IMR-90 (cell line): ENCODE results near the gene MBTPS1.

Source experiments
- CHD1 ChIP-seq: IDR thresholded peaks from 2 replicates; pipeline ENCODE4 v1.6.1; 2012; ENCODE audit warnings: low read depth, low read length, improper control_type of control experiment
- MAZ ChIP-seq: IDR thresholded peaks from 2 replicates; pipeline ENCODE4 v1.6.1; 2012; ENCODE audit warnings: low read depth, mild to moderate bottlenecking, low read length, improper control_type of control experiment, moderate library complexity, borderline replicate concordance
- NFE2L2 ChIP-seq: fragments of 150-350 bp; IDR thresholded peaks from 2 replicates; pipeline ENCODE4 v1.6.1; 2016; ENCODE audit warnings: low read depth, mild to moderate bottlenecking, low read length
- POLR2A ChIP-seq: IDR thresholded peaks from 2 replicates; pipeline ENCODE4 v1.6.1; 2012; ENCODE audit warnings: mild to moderate bottlenecking, low read depth, low read length
- RAD21 ChIP-seq: IDR thresholded peaks from 2 replicates; pipeline ENCODE4 v1.6.1; 2012; ENCODE audit warnings: low read length, improper control_type of control experiment
- TF ChIP-seq, protein P1 (sequence below): conservative IDR thresholded peaks from 2 replicates; pipeline ENCODE4 v1.5.1; 2012; ENCODE audit warnings: mild to moderate bottlenecking, low read depth, low read length, improper control_type of control experiment

DNA sequence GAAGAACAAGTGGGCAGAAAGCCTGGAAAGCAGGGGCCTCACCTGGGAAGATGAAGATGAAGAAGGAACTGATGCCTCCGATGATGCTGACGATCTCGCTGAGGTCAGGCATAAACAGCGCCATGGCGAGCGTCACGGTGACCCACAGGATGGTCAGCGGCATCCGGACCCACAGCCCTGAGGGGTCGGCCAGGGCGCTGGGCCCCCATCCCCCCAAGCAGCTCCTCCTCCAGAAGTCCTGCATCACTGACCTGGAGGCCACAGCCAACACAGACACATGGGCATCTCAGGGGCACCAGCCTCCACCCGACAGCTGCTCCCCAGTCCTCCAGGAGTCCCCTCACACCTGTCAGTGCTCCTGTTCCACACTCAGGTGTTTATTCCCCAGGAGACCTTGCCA, 100.3 kb downstream of the MBTPS1 start:
- no peak for TF ChIP-seq POLR2A
- no peak for TF ChIP-seq RAD21
- TF ChIP-seq, protein P1, sequence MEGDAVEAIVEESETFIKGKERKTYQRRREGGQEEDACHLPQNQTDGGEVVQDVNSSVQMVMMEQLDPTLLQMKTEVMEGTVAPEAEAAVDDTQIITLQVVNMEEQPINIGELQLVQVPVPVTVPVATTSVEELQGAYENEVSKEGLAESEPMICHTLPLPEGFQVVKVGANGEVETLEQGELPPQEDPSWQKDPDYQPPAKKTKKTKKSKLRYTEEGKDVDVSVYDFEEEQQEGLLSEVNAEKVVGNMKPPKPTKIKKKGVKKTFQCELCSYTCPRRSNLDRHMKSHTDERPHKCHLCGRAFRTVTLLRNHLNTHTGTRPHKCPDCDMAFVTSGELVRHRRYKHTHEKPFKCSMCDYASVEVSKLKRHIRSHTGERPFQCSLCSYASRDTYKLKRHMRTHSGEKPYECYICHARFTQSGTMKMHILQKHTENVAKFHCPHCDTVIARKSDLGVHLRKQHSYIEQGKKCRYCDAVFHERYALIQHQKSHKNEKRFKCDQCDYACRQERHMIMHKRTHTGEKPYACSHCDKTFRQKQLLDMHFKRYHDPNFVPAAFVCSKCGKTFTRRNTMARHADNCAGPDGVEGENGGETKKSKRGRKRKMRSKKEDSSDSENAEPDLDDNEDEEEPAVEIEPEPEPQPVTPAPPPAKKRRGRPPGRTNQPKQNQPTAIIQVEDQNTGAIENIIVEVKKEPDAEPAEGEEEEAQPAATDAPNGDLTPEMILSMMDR: no peak
- TF ChIP-seq CHD1: no peak
- no peak for TF ChIP-seq MAZ
- TF ChIP-seq NFE2L2: no peak
